ENCODE data around the gene SQOR.

Gene SQOR

DNA sequence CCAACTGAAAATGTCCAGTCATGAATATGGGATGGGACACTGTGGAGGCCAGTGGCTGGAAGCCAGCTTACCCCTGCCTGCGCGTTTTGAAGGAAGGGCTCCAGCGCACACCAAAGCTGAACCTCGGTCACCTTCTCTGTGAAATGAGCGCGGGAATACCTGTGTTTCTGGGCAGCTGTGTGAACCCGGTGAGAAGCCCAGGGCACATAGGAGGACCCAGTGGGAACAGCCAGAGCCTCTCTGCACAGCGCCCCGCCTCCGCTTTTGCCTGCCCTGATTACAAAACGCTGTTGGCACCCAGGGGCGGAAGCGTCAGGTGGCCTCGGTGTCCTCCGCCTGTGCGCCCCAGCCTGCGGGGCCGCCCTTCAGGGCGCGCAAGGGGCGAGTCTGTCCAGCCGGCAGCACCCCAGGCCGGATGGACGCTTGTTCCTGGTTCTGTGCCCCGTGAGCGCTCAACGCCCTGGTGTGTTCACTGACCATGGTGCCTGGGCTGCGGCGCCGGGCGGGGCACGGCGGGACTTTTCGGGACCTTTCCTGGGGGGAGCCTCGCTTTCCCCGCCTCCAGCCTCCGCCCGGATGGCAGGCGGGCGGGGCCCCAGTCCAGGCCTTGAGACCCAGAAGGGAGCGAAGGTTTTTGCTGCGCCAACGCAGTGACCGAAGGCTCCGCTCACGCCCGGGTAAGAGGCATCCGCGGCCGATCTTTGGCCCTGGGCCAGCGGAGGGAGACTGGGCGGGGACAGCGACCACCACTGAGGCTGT, at the start of gene SQOR:
TSS of gene SQOR (plus strand) at position 598 of the 759 bp plus-strand sequence. CDS start 23,895 bp downstream, outside the sequence.
- no peak for DNase-seq

GRCh38 chr15:45585069-45585791, 49.6 kb upstream of the SQOR start:
- DNase-seq, result no peak

- DNase-seq, result no peak
Observed at GRCh38 chr15:45586125-45586524, 48.7 kb upstream of the SQOR start.

DNA sequence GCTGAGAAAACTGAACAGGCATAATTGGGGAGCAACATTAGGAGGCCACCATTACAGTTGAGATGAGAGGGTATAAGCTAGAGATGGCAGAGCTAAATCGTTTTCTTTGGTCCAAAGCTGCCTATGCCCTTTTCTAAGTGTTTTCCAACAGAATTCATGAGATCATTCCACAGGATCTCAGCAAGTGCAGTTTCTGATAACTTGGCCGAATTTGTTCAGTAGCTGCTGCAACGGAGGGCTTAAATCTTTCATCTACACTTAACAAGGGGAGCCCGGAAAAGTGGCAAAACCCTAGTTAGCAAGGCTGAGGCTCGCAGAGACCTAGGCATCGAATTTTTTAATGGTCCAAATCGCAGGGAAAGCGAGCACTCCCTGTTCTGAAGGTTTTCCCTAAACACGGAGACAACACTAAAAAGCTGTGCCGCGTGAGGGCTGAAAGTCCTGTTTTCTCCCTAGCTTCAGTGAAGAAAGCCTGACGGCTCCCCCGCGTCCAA, 48.2 kb upstream of the SQOR start:
- DNase-seq, result no peak

- peak; percentile 77 to 81 for DNase-seq
Observed at GRCh38 chr15:45587095-45587862, 47.5 kb upstream of the SQOR start, which contains the start of gene BLOC1S6. TSS of gene BLOC1S6 (plus strand) at chr15:45587379. CDS start at chr15:45587444, 65 bp downstream.

DNA sequence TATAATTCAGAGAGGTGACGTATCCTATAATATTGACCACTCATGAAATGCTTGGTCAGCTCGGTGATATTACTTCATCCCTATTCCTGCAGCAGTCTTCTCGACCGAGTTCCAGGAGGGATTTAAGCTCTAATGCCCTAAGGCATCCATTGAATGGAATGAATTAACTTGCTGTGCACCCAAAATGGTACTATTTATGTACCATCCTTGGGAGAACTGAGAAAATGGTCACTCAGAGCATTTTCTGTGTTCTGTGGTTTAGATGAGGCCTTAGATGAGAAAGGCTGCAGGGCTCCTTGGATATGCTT, 47.0 kb upstream of the SQOR start:
- DNase-seq, result no peak

DNA sequence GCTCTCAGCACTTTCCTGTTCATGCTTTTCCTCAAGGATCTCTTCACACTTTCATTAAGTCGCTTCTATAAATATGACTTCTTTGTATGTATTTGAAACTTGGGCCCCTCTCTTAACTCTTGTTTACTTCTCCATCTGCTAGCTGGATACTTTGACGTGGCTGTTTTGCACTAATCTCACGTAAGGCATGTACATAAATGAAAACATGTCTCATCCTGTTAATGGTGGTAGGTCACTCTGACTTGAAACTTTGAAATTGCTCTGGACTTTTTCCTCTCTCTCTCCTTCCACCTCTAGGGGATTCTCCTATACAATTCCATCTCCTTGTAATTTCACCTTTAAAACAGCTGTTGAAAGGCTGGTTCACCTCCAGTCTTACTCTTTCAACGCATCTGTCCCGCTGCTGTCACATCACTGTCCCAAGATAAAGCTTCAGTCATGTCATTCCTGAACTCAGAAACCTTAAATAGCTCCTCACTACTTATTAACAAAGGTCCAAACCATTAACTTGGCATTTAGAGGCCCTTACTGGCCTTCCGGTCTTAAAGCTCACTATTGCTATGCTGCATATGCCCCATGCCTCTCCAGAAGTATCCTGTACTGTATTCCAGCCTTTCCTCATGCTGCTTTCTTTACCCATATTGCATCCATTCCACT, 46.5 kb upstream of the SQOR start:
- no peak for DNase-seq

GRCh38 chr15:45589256-45589655, 45.6 kb upstream of the SQOR start:
- DNase-seq, result no peak

DNA sequence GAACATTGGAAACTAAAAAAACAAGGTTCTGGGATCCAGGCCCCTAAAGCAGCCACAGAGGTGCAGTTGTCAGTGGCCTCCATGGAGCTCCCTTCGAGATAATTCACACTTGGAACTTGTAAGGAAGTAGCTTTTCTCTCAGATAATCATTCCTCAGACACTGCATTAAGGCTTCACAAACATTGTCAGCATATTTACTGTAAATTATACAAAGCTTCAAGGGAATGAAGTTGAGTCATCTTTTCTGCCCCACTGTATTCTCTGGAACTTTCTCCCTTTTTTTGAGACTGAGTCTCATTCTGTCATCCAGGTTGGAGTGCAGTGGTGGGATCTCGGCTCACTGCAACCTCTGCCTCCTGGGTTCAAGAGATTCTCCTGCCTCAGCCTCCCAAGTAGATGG, 40.5 kb upstream of the SQOR start:
- DNase-seq, result no peak

GRCh38 chr15:45594835-45595530, 39.8 kb upstream of the SQOR start:
- no peak for DNase-seq

DNA sequence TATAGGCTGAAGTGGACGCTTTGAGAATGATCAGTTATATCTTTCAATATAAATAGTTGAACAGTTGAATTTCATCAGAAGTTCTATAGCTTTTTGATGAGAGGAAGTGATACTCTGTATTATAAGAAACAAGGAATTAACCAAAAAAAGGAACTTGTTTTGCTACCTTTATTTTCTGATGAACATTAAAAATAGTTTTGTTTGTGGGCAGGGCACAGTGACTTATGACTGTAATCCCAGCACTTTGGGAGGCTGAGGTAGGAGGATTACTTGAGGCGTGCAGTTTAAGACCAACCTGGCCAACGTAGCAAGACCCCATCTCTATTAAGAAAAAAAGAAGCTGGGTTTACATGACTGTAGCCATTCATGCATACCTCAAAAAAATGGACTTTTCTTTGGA, 30.9 kb upstream of the SQOR start:
- DNase-seq, result no peak

- DNase-seq, result no peak
Observed at GRCh38 chr15:45604326-45604725, 30.5 kb upstream of the SQOR start.

- no peak for DNase-seq
Observed at GRCh38 chr15:45606413-45606812, 28.4 kb upstream of the SQOR start.

DNA sequence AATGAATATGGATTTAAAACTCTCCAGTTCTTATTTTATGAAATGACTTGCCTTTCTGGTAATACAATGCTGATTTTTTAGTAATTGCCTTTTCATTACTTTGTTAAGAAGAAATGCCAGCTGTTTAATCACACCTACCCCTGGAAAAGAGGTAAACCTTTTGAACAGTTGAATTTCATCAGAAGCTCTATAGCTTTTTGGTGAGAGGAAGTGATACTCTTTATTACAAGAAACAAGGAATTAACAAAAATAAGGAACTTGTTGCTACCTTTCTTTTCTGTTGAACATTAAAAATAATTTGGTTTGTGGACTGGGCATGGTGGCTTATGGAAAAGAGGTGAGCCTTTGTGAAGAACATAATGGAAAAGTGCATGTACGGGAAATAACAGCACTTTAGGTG, 28.0 kb upstream of the SQOR start:
- DNase-seq, result no peak

- no peak for DNase-seq
Observed at GRCh38 chr15:45611305-45611704, 23.5 kb upstream of the SQOR start.

DNA sequence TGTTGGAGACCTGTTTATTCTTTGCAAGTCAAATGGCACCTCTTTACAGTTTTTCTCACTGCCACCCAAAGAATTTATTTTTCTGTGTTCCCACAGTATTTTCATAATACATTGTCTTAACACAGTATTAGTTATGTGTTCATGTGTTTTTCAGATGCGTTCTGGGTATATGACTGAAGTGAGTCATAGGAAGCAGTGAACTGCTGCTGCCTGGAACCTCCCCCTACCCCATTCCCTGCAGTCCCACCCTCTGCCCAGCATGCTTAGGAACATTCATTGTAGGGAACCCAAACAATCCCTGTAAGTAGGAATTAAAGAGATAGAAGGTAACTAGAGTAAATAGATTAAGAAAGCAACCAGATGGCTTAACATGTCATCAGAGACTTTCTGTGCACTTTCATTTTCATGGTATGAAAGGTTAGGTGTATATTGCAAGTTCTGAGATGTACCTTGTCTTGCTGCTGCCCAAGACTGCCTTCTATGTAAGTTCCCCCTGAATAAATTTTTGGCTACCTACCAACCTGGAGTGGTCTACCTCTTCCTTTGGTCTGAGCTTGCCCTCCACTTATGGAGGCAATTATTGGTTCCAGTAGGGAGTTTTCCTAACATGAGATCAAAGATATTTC, 21.9 kb upstream of the SQOR start:
- no peak for DNase-seq

GRCh38 chr15:45616901-45617323, 17.9 kb upstream of the SQOR start:
- no peak for DNase-seq

DNA sequence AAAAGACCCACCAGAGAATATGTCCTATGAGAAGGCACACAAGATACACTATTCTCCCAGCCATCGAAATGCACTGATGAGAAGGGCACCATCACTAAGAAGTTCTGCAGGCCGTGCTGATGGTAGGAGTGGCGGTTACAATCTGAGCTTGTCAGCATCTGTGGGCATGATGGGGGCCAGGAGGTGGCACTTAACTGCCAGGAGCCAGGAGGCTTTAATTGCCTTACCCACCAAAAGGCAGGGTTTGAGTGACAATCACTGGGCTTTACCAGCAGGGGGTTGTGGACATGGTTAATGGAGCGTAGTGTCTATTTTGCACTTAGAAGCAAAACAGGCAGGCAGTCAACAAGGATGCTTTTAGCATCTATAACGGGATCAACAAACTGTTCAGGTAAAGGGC, 16.0 kb upstream of the SQOR start:
- no peak for DNase-seq

DNA sequence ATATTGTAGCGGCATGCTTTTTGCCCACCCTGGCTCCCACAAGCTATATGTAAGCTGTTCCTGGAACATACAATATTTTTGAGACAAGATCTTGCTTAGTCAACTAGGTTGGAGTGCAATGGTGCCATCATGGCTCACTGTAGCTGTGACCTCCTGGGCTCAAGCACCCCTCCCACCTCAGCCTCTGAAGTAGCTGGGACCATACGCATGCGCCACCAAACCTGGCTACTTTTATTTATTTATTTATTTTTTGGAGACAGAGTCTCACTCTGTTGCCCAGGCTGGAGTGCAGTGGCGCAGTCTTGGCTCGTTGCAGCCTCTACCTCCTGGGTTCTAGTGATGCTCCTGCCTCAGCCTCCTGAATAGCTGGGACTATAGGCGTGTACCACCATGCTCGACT, 6.7 kb upstream of the SQOR start:
- no peak for DNase-seq

DNA sequence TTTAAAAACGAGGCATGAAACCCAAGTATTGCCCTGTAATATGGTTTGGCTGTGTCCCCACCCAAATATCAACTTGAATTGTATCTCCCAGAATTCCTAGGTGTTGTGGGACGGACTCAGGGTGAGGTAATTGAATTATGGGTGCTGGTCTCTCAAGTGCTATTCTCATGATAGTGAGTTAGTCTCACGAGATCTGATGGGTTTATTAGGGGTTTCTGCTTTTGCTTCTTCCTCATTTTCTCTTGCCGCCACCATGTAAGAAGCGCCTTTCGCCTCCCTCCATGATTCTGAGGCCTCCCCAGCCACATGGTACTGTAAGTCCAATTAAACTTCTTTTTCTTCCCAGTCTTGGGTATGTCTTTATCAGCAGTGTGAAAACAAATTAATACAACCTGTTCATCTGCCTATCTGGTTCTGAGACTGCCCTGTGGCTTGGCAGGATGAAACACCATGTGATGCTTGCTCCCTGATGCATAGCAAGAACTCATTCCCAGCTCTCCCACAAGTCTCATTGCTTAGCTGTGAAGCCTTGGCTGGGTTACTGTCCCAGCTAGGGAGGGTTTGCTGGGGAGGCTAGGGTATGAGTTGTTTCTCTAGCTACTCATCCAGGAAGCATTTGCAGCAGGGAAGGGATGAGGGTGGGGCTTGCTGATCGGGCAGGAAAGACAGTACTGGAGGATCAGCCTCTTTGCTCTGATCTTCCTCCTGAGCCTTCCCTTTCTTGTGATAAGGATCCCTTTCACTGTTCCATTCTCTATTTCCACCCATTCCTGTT, 3.7 kb upstream of the SQOR start:
- DNase-seq, result no peak

DNA sequence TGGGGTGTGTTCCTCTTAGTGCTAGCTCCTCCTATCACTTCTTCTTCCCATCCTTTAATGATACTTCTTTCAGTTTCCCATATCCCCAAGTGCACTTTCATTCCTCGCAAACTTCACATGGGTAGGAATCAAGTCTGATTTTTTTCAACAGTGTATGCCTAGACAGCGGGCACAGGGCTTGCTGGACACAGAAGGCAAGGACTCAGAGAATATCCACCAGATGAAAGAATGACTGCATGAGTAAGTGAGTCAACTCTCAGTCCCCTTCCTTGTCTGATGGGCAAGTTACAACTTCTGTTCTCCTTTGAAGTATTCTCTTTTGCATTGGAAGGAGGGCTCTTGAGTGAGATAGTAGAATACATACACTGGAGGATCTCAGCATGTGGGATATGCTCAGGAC, 3.1 kb upstream of the SQOR start:
- DNase-seq, result no peak

Data from NCI-H1930 (cell line).